ENCODE data around the gene STX7.
A peak's percentile ranks its signal among the peaks of the same experiment; 100 is the strongest.
"Not testable (repeated sequence)": the region's sequence is repeated elsewhere in the genome, so short reads cannot be mapped to it uniquely, and the experiment has no call there.

Gene STX7, protein sequence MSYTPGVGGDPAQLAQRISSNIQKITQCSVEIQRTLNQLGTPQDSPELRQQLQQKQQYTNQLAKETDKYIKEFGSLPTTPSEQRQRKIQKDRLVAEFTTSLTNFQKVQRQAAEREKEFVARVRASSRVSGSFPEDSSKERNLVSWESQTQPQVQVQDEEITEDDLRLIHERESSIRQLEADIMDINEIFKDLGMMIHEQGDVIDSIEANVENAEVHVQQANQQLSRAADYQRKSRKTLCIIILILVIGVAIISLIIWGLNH

DNA sequence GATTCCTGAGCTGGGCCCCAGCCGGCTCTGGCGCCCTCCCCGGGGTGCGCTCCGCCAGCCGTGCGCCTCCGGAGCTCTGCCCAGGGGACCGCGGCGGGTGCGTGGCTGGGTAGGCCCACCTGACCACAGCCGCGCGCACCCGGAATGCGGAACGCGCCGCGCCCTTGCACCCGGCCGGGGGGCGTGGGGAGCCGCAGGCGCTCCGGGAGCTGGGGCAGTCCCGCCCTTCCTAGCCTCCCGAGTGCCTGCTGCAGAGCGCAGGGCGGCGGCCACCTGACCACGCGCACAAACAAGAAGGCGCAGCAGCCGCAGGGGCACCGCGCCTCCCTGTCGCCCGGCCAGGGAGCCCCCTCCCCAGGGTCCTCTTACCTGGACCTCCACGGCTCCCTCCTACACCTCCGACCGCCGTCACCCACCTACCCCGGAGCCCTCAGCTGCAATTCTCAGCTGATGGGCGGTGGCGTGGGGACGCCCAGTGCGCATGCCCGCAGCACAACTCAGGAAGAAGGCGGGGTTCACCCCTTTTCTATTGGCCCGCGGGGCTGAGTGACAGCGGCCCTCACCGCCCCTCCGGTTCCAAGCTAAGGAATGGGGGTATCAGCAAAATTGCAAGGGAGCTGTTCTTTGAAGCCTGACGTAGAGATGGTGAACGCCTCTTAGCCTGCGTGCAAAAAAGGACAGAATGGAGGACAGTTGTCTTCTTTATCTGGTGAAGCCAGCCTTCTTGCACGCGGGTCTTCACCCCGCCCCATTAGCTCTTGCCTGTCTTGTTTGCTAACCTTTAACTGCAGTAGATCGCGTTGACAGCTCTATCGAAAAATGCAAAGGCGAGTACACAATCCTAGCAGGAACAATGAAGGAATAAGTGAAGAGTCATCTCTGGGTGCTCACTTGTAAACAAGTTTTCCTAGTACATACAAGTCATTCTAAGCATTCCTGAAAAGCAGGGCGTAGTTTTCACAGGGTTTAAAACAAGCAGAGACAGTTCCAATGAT lies at the start of gene STX7:
Gene STX7, minus strand, starts transcription at position 479 of the 995 bp plus-strand sequence. CDS start 9,586 bp downstream, outside the sequence.
- peak; percentile 74 for DNase-seq (ENCODE audit: low read depth)

DNA sequence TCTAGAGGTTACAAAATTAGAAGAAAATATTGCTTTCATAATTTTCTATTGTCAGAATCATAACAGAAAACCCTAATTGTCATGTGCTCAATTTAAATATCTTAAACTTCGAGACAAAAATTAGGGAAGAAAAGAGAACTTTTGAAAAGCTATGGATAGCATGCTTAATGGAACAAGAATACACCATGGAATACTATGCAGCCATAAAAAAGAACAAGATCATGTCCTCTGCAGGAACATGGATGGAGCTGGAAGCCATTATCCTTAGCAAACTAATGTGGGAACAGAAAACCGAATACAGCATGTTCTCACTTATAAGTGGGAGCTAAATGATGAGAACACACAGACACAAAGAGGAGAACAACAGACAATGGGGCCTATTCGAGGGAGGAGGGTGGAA lies 47.2 kb upstream of the STX7 start:
- DNase-seq (ENCODE audit: low read depth): not testable (repeated sequence)

- DNase-seq (ENCODE audit: low read depth): no peak
Observed at GRCh38 chr6:132552372-132552771, 39.5 kb upstream of the STX7 start, which contains the start of gene TAAR8. TSS of gene TAAR8 (plus strand) at chr6:132552672. CDS start at chr6:132552693, 21 bp downstream.

DNA sequence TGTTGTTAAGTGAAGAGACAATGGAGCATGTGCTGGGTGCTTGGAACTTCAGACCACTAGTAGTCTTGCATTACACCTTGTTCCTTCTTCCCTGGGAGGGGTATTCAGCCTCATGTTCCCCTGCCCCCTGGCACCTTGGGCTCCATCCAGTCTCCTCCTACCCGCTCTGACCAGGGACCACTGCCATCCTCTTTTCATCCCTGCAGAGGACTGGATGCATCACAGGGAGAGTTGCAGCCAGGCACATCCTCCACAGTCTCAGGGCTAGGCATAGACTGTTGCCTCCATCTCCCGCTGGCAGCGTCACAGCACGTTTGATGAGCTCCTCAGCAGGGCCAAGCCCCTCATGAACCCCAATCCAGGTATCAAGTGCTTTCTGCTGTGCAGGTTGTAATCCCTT lies 38.3 kb upstream of the STX7 start:
- DNase-seq (ENCODE audit: low read depth): no peak

DNA sequence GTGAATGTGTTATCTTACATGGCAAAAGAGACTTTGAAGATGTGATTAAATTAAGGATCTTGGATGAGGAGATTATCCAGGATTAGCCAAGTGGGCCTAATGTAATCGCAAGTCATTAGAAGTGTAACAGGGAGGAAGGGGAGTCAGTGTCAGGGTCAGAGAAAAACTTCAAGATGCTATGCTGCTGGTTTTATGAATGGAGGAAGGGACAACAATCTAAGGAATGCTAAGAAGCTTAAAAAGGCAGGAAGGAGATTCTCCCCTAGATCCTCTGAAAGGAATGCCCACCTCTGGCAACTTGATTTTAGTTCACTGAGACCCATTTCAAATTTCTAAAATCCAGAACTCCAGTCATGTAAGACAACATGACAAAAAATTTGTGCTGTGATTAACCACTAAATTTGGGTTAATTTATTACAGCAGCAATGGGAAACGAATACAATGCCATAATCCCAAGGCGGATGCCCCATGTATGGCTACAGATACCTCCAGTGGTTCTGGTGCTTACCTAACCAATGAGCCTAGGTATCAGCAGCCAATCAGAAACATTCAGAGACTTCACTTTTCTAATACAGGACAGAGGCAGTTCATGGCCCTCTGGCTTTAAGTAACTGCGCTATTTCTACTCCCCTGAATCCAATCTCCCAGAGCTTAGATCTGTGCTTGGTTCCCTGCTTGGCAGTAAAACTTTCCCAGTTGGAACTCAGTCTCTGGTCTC lies 36.0 kb upstream of the STX7 start:
- no peak for DNase-seq (ENCODE audit: low read depth)

DNA sequence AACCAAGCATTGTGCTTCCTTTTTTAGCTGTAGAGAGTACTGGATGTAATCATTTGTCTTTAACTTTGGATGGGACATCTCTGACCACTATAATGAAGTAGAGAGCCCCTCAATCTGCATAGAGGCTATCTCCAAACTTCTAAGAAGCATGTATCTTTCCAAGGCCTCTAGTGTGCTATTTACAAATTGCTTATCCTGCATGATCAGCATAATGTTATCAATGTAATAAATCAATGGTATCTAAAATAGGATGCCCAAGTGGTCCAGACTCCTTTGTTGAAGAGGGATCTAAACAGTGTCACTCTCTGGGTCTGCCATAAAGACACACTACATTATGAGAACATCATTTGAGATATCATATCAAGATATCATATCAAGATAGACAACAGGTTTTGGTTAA lies 31.9 kb upstream of the STX7 start:
- DNase-seq (ENCODE audit: low read depth): no peak

DNA sequence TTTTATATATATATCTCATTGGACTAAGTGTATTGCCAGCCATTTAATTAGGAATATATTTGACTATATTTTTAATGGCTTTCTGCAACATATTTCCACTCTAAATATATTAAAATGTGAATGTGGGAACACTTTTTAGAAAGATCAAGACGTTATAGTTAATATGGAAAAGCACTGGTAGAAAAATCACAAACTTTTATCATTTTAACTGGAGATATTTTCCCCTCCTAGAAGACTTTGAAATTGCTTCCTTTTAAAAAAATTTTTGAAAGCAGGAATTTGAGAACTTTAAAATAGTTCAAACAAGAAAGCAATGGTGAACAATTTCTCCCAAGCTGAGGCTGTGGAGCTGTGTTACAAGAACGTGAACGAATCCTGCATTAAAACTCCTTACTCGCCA lies 25.1 kb upstream of the STX7 start, which contains the start of gene TAAR9:
Gene TAAR9, plus strand, starts transcription at position 301 of the 400 bp plus-strand sequence. Its CDS starts 13 bp downstream, at position 314.
- no peak for DNase-seq (ENCODE audit: low read depth)

- no peak for DNase-seq (ENCODE audit: low read depth)
Observed at GRCh38 chr6:132537145-132537544, 24.2 kb upstream of the STX7 start.

DNA sequence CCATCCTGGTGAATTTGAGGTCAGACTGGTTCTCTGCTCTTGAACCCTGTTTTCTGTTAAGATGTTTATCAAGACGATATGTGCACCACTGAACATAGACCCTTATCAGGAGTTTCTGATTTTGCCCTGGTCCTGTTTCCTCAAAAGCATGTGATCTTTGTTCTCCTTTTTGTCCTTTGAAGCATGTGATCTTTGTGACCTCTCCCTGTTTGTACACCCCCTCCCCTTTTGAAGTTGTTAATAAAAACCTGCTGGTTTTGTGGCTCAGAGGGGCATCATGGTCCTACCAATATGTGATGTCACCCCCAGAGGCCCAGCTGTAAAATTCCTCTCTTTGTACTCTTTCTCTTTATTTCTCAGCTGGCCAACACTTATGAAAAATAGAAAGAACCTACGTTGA lies 21.6 kb upstream of the STX7 start:
- not testable (repeated sequence) for DNase-seq (ENCODE audit: low read depth)

GRCh38 chr6:132530293-132530974 lies 17.5 kb upstream of the STX7 start:
- no peak for DNase-seq (ENCODE audit: low read depth)

DNA sequence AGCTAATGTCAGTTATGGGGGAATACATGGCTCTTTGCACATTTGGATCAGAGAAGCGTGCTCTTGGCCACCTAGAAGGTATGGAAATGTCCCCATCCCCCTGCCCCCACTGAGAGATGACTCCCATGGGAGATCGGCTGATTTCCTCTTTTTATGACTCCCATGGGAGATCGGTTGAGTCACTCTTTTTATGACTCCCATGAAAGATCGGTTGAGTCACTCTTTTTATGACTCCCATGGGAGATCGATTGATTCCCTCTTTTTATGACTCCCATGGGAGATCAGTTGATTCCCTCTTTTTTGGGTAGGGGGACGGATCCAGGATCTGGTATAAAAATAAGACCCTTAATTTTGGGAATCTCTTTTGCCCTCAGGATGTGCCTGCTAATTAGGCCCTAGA lies 14.9 kb upstream of the STX7 start:
- peak; percentile 45 for DNase-seq (ENCODE audit: low read depth)

GRCh38 chr6:132526461-132526860 lies 13.5 kb upstream of the STX7 start:
- no peak for DNase-seq (ENCODE audit: low read depth)

- no peak for DNase-seq (ENCODE audit: low read depth)
Observed at GRCh38 chr6:132525866-132526265, 12.9 kb upstream of the STX7 start.

DNA sequence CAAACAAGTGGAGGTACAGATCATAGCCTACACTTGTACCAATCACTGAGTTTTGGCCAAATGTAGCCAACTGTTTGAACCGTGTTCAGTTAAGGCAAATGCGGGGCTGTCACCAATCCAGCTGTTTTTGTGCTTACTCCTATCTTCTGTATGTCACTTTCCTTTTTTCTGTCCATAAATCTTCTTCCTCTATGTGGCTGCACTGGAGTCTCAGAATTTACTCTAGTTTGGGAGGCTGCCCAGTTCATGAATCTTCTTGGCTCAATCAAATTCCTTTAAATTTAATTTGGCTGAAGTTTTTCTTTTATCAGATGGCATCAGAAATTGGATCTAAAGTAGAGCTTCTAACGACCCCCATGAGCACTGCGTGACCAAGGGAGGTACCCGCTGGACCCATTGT lies 11.7 kb upstream of the STX7 start:
- DNase-seq (ENCODE audit: low read depth): no peak

DNA sequence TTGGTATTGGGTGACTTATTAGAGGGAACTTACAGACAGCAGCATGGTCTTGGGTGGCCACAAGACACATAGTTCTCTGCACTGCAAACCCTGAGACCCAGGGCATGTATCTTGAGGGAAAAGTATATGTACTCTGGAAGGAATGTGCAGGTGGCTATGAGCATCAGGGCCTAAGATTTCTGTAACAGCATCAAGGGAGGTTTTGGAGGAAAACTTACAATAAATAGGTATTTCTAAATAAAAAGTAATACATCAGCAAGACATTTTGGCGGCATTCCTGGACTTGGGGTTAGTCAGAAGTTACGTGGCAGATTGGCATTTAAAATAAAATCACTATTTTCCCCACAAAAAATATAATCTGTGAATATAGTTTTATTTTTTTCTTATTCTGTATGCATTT lies 8.0 kb upstream of the STX7 start:
- no peak for DNase-seq (ENCODE audit: low read depth)

- no peak for DNase-seq (ENCODE audit: low read depth)
Observed at GRCh38 chr6:132515386-132515785, 2.5 kb upstream of the STX7 start.

DNA sequence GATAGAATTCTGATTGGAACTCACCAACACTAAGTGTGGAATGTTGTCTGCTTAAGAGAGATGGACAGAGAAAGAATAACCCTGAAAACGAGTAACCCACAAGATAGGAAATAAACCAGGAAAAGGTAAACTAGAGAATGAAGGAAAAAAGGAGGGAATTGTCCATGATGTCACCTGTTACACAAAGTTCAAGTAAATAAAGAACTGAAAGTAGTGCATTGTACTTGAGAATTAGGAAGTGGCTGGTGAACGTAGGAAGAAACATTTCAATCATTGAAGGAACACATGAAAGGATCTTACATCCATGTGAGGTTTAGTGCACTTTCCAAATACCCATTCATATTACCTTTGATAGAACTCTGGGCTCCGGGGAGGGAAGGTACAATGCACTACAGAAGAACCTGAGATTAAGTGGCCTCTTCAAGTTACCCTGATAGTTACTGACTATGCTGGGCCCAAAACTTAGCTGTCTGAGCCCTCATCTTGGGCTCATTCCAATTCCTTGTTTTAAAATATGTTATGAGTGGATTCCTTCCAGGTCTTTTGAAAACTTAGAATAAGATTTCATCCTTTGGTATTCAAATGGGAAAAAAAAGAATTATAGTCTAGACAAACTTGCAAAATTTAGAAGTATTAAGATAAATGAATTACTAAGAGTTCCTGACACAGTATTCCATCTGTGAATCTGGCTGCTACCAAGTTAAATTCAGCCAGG lies 1.1 kb upstream of the STX7 start:
- DNase-seq (ENCODE audit: low read depth): no peak

- no peak for DNase-seq (ENCODE audit: low read depth)
Observed at GRCh38 chr6:132512342-132512637, 626 bp downstream of the STX7 start.

- no peak for DNase-seq (ENCODE audit: low read depth)
Observed at GRCh38 chr6:132511831-132512220, 1.1 kb downstream of the STX7 start.

- DNase-seq (ENCODE audit: low read depth): no peak
Observed at GRCh38 chr6:132511210-132511830, 1.6 kb downstream of the STX7 start.

All from HS-27A (cell line).